Ishikawa (cell line): ENCODE measurements around the gene OSMR.

ENCODE experiments used
- CEBPB ChIP-seq: IDR thresholded peaks from 2 replicates; pipeline ENCODE4 v1.6.1; 2012
- CREB1 ChIP-seq: IDR thresholded peaks from 2 replicates; pipeline ENCODE4 v1.6.1; 2012; ENCODE audit warnings: low read depth
- EGR1 ChIP-seq: IDR thresholded peaks from 2 replicates; pipeline ENCODE4 v1.6.1; 2012
- EP300 ChIP-seq: IDR thresholded peaks from 2 replicates; pipeline ENCODE4 v1.6.1; 2012; ENCODE audit warnings: borderline replicate concordance
- FOXM1 ChIP-seq: IDR thresholded peaks from 2 replicates; pipeline ENCODE4 v1.6.1; 2012; ENCODE audit warnings: low read depth, borderline replicate concordance
- NFIC ChIP-seq: IDR thresholded peaks from 2 replicates; pipeline ENCODE4 v1.6.1; 2012
- RAD21 ChIP-seq: IDR thresholded peaks from 2 replicates; pipeline ENCODE4 v1.6.1; 2012; ENCODE audit warnings: low read depth
- TAF1 ChIP-seq: IDR thresholded peaks from 2 replicates; pipeline ENCODE4 v1.6.1; 2012; ENCODE audit warnings: low read depth, mild to moderate bottlenecking
- TCF12 ChIP-seq: IDR thresholded peaks from 2 replicates; pipeline ENCODE4 v1.6.1; 2012; ENCODE audit warnings: low read depth
- TEAD4 ChIP-seq: IDR thresholded peaks from 2 replicates; pipeline ENCODE4 v1.6.1; 2012
- USF1 ChIP-seq: IDR thresholded peaks from 2 replicates; pipeline ENCODE4 v1.6.1; 2012
- YY1 ChIP-seq: IDR thresholded peaks from 2 replicates; pipeline ENCODE4 v1.6.1; 2012; ENCODE audit warnings: low read depth
- ZBTB7A ChIP-seq: IDR thresholded peaks from 2 replicates; pipeline ENCODE4 v1.6.1; 2012; ENCODE audit warnings: low read depth
- TF ChIP-seq, protein P1 (sequence below): IDR thresholded peaks from 2 replicates; pipeline ENCODE4 v1.6.1; 2012; ENCODE audit warnings: low read depth, mild to moderate bottlenecking
- TF ChIP-seq, protein P2 (sequence below): IDR thresholded peaks from 2 replicates; pipeline ENCODE4 v1.6.1; 2012

OSMR gene

GRCh38 chr5:38870595-38870994 is 24.8 kb downstream of the OSMR start:
- TF ChIP-seq NFIC, result no peak
- TF ChIP-seq YY1, result no peak
- TF ChIP-seq TCF12, result no peak
- no peak for TF ChIP-seq CREB1
- TF ChIP-seq RAD21, result no peak
- TF ChIP-seq, protein P1, sequence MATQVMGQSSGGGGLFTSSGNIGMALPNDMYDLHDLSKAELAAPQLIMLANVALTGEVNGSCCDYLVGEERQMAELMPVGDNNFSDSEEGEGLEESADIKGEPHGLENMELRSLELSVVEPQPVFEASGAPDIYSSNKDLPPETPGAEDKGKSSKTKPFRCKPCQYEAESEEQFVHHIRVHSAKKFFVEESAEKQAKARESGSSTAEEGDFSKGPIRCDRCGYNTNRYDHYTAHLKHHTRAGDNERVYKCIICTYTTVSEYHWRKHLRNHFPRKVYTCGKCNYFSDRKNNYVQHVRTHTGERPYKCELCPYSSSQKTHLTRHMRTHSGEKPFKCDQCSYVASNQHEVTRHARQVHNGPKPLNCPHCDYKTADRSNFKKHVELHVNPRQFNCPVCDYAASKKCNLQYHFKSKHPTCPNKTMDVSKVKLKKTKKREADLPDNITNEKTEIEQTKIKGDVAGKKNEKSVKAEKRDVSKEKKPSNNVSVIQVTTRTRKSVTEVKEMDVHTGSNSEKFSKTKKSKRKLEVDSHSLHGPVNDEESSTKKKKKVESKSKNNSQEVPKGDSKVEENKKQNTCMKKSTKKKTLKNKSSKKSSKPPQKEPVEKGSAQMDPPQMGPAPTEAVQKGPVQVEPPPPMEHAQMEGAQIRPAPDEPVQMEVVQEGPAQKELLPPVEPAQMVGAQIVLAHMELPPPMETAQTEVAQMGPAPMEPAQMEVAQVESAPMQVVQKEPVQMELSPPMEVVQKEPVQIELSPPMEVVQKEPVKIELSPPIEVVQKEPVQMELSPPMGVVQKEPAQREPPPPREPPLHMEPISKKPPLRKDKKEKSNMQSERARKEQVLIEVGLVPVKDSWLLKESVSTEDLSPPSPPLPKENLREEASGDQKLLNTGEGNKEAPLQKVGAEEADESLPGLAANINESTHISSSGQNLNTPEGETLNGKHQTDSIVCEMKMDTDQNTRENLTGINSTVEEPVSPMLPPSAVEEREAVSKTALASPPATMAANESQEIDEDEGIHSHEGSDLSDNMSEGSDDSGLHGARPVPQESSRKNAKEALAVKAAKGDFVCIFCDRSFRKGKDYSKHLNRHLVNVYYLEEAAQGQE, result no peak
- TF ChIP-seq ZBTB7A, result no peak
- TF ChIP-seq TEAD4, result no peak
- TF ChIP-seq, protein P2, sequence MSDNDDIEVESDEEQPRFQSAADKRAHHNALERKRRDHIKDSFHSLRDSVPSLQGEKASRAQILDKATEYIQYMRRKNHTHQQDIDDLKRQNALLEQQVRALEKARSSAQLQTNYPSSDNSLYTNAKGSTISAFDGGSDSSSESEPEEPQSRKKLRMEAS, result no peak
- TF ChIP-seq TAF1, result no peak
- TF ChIP-seq EGR1, result no peak
- TF ChIP-seq CEBPB, result no peak
- TF ChIP-seq FOXM1, result no peak
- no peak for TF ChIP-seq USF1
- TF ChIP-seq EP300, result no peak

GRCh38 chr5:38871058-38871605 is 25.3 kb downstream of the OSMR start:
- TF ChIP-seq NFIC, result no peak
- TF ChIP-seq EGR1, result no peak
- no peak for TF ChIP-seq TEAD4
- TF ChIP-seq TCF12, result no peak
- TF ChIP-seq, protein P2, result no peak
- TF ChIP-seq CREB1, result no peak
- TF ChIP-seq ZBTB7A, result no peak
- TF ChIP-seq CEBPB, result no peak
- TF ChIP-seq RAD21, result no peak

GRCh38 chr5:38871790-38872551 is 26.2 kb downstream of the OSMR start:
- TF ChIP-seq TEAD4 (no peak), NFIC (peak; percentile 48), TAF1 (no peak), CREB1 (no peak), EGR1 (no peak), EP300 (no peak), USF1 (no peak), CEBPB (peak; percentile 47; the same call in 1 of the 2 replicates)
- TF ChIP-seq, protein P2, result no peak
- TF ChIP-seq, protein P1, result peak; percentile 56

DNA sequence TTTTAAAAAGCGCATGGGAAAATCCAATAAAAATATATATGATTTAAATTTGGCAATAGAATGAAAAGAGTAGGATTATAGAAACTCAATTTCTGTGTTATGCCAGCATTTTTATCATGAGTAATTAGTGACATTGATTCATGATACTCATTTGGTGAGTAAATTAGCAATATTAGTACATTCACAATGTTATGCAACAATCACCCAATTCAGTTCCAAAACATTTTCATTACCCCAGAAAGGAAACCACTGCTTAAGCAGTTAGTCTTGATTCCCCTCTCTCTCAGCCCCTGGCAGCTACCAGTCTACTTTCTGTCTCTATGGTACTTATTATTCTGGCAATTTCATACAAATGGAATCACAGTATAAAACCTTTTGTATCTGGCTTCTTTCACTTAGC is 27.0 kb downstream of the OSMR start:
- TF ChIP-seq, protein P2, result no peak
- TF ChIP-seq YY1, result no peak
- TF ChIP-seq EP300, result no peak
- no peak for TF ChIP-seq TAF1
- TF ChIP-seq CREB1, result no peak
- TF ChIP-seq CEBPB, result no peak
- TF ChIP-seq TCF12, result no peak
- no peak for TF ChIP-seq FOXM1
- TF ChIP-seq, protein P1, result no peak
- no peak for TF ChIP-seq RAD21
- TF ChIP-seq TEAD4, result no peak
- no peak for TF ChIP-seq NFIC
